HUES6 (cell line): Measurements from ENCODE around the gene PRKD2.

Experiments used
- H3K27ac ChIP-seq: 2 replicates; pipeline ENCODE4 v1.7.0; 2013; ENCODE audit warnings: low read depth, mild to moderate bottlenecking, low read length, inconsistent platforms
- H3K27me3 ChIP-seq: 2 replicates; pipeline ENCODE4 v1.6.1; 2013; ENCODE audit warnings: low read length; ENCODE audit not compliant: control insufficient read depth, insufficient read depth
- H3K36me3 ChIP-seq: 2 replicates; pipeline ENCODE4 v1.6.1; 2013; ENCODE audit warnings: low read length; ENCODE audit not compliant: control insufficient read depth, insufficient read depth
- H3K4me1 ChIP-seq: 2 replicates; pipeline ENCODE4 v1.6.1; 2013; ENCODE audit warnings: low read length; ENCODE audit not compliant: control insufficient read depth, insufficient read depth
- H3K4me3 ChIP-seq: 2 replicates; pipeline ENCODE4 v1.5.1; 2013; ENCODE audit warnings: low read depth, low read length
- H3K9ac ChIP-seq: one replicate; pipeline ENCODE4 v1.6.1; 2013; ENCODE audit warnings: mild to moderate bottlenecking, low read length
- H3K9me3 ChIP-seq: 2 replicates; pipeline ENCODE4 v1.6.1; 2013; ENCODE audit warnings: low read depth, low read length; ENCODE audit not compliant: control insufficient read depth, insufficient read depth

PRKD2 gene

GRCh38 chr19:46626446-46626845 is 90.5 kb downstream of the PRKD2 start:
- Histone ChIP-seq H3K4me3 (no peak overlapping the region), H3K27me3 (peaks cover under 1% of the 10 kb centered on the region; the same call in 1 of the 2 replicates), H3K36me3 (no peaks in the 10 kb centered on the region), H3K9me3 (no peaks in the 10 kb centered on the region), H3K27ac (no peak overlapping the region), H3K4me1 (peaks cover 20% of the 10 kb centered on the region), H3K9ac (no peak overlapping the region)

GRCh38 chr19:46625731-46626130 is 91.2 kb downstream of the PRKD2 start:
- Histone ChIP-seq H3K4me1 (peaks cover 19% of the 10 kb centered on the region), H3K36me3 (no peaks in the 10 kb centered on the region), H3K4me3 (no peak overlapping the region), H3K9ac (no peak overlapping the region), H3K27me3 (no peaks in the 10 kb centered on the region), H3K9me3 (no peaks in the 10 kb centered on the region), H3K27ac (no peak overlapping the region)

- Histone ChIP-seq H3K9ac (no peak within 1 kb of the TSS), H3K4me1 (peaks cover 17% of the 10 kb centered on the region), H3K27me3 (no peaks in the 10 kb centered on the region), H3K9me3 (no peaks in the 10 kb centered on the region), H3K36me3 (no peaks in the 10 kb centered on the region), H3K27ac (no peak within 1 kb of the TSS), H3K4me3 (no peak within 1 kb of the TSS)
Measured at GRCh38 chr19:46624958-46625661, 91.8 kb downstream of the PRKD2 start, which contains the start of gene PTGIR. Gene PTGIR, minus strand, starts transcription at chr19:46625089. Its CDS starts 864 bp downstream, at chr19:46624225.
